ENCODE measurements around the gene AIFM1.

AIFM1 gene

GRCh38 chrX:130082244-130083106, 83.2 kb downstream of the AIFM1 start:
- ChIA-PET CTCF (no interaction called here), POLR2A (ENCODE audit: low non-redundant PET) (no interaction called here)
- DNase-seq (ENCODE audit: low spot score) = no peak
- peak overlapping the region; percentile 53 for H3K27ac ChIP-seq
- no peak for TF ChIP-seq CTCF (conservative IDR thresholded peaks at IDR 0.05; ENCODE audit: low read depth)

DNA sequence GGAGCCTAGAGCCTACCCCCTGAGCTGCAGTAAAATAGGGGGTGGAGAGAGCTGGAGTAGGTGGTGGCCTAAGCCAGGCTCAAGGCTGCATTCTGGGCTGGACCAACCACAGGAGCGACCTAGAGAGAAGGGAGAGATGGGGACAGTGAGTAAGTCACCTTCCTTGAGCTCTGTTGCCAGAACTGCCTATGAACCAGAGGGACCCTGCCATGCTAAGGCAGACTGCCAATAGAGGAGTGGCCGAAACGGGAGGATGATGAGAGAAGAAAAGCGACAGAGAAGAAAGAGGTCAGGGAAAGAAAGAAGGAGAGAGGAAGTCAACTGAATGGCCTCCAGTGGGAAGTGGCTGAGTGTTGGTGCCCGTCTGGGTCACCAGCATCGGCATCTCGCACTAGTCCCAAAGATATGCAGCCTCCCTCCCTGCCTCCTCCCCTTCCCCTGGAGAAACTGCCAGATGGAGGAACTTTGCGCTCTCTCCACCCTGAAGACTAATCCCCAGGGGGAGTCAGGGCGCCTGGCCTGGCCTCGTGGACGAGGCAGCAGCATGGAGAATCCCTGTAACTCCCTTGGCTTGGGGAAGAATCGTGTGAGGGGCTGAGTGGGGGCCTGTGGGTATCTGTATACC, 84.1 kb downstream of the AIFM1 start:
- no peak for DNase-seq (ENCODE audit: low spot score)
- POLR2A ChIA-PET (ENCODE audit: low non-redundant PET) = no interaction called here
- CTCF ChIA-PET = no interaction called here
- no peak for TF ChIP-seq CTCF (conservative IDR thresholded peaks at IDR 0.05; ENCODE audit: low read depth)
- H3K27ac ChIP-seq = peak overlapping the region; percentile 53

- TF ChIP-seq CTCF (conservative IDR thresholded peaks at IDR 0.05; ENCODE audit: low read depth) = no peak
- CTCF ChIA-PET = interaction anchor here (1.2 kb wide), 1 partner anchor 112 kb away, joined by 5 read pairs; no protein-coding TSS in a partner anchor
- POLR2A ChIA-PET (ENCODE audit: low non-redundant PET) = no interaction called here
- DNase-seq (ENCODE audit: low spot score) = no peak
- peak overlapping the region; percentile 53 for H3K27ac ChIP-seq
Observed at GRCh38 chrX:130080791-130081367, 84.8 kb downstream of the AIFM1 start.

DNA sequence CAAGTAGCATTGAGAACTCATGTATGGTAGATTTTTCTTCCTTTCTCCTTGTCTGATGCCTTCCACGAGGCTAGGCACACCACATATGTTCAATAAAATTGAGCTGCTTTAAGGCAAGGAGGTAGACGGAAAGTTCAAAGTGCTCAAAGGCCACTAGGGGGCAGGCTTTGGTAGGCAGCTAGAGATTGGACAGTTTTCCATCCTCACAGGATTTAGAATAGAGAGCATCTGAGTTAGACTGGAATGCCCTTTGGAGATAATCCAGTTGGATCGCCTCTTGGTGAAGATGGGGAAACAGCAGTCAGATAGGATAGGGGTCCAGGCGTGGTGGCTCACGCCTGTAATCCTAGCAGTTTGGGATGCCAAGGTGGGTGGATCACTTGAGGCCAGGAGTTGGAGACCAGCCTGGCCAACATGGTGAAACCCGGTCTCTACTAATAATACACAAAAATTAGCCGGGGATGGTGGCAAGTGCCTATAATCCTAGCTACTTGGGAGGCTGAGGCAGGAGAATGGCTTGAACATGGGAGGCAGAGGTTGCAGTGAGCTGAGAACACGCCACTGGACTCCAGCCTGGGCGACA, 85.7 kb downstream of the AIFM1 start:
- ChIA-PET POLR2A (ENCODE audit: low non-redundant PET) (no interaction called here), CTCF (interaction anchor here (0.6 to 1.3 kb wide), 11 partner anchors 9 to 113 kb away, joined by 3 to 6 read pairs (median 3); partner anchors contain the start of gene AIFM1)
- peak; percentile 49 for DNase-seq (ENCODE audit: low spot score)
- peak overlapping the region; percentile 53; the same call in 1 of the 2 replicates for H3K27ac ChIP-seq
- peak; percentile 70 for TF ChIP-seq CTCF (conservative IDR thresholded peaks at IDR 0.05; ENCODE audit: low read depth)

Data from RWPE1 (cell line).